ENCODE results near the gene C12orf57. TPM values are rescaled to one million over a fixed set of nuclear protein-coding genes. Genes with fewer than 3 reads are reported as not detected.
A peak's percentile ranks its signal among the peaks of the same experiment; 100 is the strongest.

Gene C12orf57
- total and polyA plus RNA-seq, 9 of the 15 experiments (the other 6 are each of a cell fraction or from before 2014, with no cell fraction given): 26.7 to 191 (median 107) TPM

DNA sequence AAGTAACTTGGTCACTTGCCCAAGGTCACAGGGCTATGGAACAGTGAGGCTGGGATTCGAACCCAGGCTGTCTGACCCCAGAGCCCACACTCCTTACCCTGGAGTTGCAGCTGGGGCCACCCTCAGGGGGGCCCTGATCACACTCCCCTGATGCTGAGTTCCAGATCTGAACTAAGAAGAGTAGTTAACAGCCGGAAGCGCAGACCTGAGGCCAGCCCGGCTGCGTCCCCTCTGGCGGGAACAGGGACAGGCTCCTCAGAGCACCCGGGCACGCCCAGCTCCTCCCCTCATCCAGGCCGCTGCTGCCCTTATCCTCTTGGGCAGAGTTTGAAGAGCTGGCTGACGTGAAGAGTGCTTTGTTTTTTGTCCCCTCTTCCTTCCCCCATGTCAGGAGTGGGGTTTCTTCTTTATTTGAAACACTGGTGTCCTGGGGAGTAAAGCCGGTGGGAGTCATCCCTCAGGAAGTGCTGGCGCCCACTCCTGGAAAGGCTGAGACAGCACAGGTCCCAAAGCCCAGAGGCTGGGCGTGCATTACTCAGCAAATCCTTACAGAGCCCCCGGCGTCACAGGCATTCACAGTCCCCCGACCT is 18.0 kb downstream of the C12orf57 start (continued):
- TF ChIP-seq, protein P1, sequence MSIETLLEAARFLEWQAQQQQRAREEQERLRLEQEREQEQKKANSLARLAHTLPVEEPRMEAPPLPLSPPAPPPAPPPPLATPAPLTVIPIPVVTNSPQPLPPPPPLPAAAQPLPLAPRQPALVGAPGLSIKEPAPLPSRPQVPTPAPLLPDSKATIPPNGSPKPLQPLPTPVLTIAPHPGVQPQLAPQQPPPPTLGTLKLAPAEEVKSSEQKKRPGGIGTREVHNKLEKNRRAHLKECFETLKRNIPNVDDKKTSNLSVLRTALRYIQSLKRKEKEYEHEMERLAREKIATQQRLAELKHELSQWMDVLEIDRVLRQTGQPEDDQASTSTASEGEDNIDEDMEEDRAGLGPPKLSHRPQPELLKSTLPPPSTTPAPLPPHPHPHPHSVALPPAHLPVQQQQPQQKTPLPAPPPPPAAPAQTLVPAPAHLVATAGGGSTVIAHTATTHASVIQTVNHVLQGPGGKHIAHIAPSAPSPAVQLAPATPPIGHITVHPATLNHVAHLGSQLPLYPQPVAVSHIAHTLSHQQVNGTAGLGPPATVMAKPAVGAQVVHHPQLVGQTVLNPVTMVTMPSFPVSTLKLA (conservative IDR thresholded peaks at IDR 0.05): peak in 1 of 2 experiments; percentile 69; a peak in 2 of 4 replicates
- TF ChIP-seq ELF2 (CRISPR knock-in tag; IDR thresholded peaks at IDR 0.05) (no peak), TEAD4 (IDR thresholded peaks at IDR 0.05; ENCODE audit: low read length) (no peak), TEAD4 (CRISPR knock-in tag; IDR thresholded peaks at IDR 0.05; ENCODE audit: borderline replicate concordance) (no peak), ZNF644 (tag; IDR thresholded peaks at IDR 0.05; ENCODE audit: low read depth) (no peak), GTF2E2 (tag; IDR thresholded peaks at IDR 0.05) (peak; percentile 30; the same call in 1 of the 2 replicates), ATF1 (CRISPR knock-in tag; IDR thresholded peaks at IDR 0.05) (no peak), ATF1 (tag; IDR thresholded peaks at IDR 0.05) (no peak; the same call in 1 of the 2 replicates), DPF2 (IDR thresholded peaks at IDR 0.05) (no peak), SIX5 (IDR thresholded peaks at IDR 0.05; ENCODE audit: borderline replicate concordance in 1 of 2, insufficient read depth in 1 of 2, low read depth in 1 of 2, low read length in 2 of 2) (no peak), CBX8 (IDR thresholded peaks at IDR 0.05; ENCODE audit: borderline replicate concordance, extremely low read depth, low read depth, low read length, poor library complexity, severe bottlenecking) (no peak), FIP1L1 (IDR thresholded peaks at IDR 0.05; ENCODE audit: low read depth, low read length, poor library complexity, severe bottlenecking) (no peak), ERF (CRISPR knock-in tag; IDR thresholded peaks at IDR 0.05) (no peak), NEUROD1 (IDR thresholded peaks at IDR 0.05; ENCODE audit: borderline replicate concordance, low read depth, low read length, partially characterized antibody) (no peak), TRIM28 (IDR thresholded peaks at IDR 0.05) (no peak), ZNF561 (CRISPR knock-in tag; conservative IDR thresholded peaks at IDR 0.05) (no peak), GABPB2 (CRISPR knock-in tag; conservative IDR thresholded peaks at IDR 0.05) (no peak), TEAD2 (tag; IDR thresholded peaks at IDR 0.05) (no peak), NFE2L1 (tag; IDR thresholded peaks at IDR 0.05; ENCODE audit: borderline replicate concordance, low read depth) (peak; percentile 35; the same call in 1 of the 2 replicates), PCBP2 (IDR thresholded peaks at IDR 0.05; ENCODE audit: low read depth, low read length, poor library complexity, severe bottlenecking) (no peak), RFX5 (IDR thresholded peaks at IDR 0.05; ENCODE audit: low read depth, low read length) (no peak), HDAC3 (IDR thresholded peaks at IDR 0.05; ENCODE audit: borderline replicate concordance, partially characterized antibody) (peak; percentile 13), ZNF41 (CRISPR knock-in tag; conservative IDR thresholded peaks at IDR 0.05) (no peak)
- TF ChIP-seq, protein P2, sequence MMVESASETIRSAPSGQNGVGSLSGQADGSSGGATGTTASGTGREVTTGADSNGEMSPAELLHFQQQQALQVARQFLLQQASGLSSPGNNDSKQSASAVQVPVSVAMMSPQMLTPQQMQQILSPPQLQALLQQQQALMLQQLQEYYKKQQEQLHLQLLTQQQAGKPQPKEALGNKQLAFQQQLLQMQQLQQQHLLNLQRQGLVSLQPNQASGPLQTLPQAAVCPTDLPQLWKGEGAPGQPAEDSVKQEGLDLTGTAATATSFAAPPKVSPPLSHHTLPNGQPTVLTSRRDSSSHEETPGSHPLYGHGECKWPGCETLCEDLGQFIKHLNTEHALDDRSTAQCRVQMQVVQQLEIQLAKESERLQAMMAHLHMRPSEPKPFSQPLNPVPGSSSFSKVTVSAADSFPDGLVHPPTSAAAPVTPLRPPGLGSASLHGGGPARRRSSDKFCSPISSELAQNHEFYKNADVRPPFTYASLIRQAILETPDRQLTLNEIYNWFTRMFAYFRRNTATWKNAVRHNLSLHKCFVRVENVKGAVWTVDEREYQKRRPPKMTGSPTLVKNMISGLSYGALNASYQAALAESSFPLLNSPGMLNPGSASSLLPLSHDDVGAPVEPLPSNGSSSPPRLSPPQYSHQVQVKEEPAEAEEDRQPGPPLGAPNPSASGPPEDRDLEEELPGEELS (CRISPR knock-in tag; IDR thresholded peaks at IDR 0.05; ENCODE audit: borderline replicate concordance): no peak
- TF ChIP-seq, protein P3, sequence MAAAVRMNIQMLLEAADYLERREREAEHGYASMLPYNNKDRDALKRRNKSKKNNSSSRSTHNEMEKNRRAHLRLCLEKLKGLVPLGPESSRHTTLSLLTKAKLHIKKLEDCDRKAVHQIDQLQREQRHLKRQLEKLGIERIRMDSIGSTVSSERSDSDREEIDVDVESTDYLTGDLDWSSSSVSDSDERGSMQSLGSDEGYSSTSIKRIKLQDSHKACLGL (CRISPR knock-in tag; IDR thresholded peaks at IDR 0.05; ENCODE audit: borderline replicate concordance, poor library complexity, severe bottlenecking): no peak
